GM21529 (cell line): Measurements from ENCODE around the gene TYW1.
A peak's percentile ranks its signal among the peaks of the same experiment; 100 is the strongest.
"Not testable (repeated sequence)": the region's sequence is repeated elsewhere in the genome, so short reads cannot be mapped to it uniquely, and the experiment has no call there.

Experiments
- ATAC-seq: cut with Tn5 transposase; IDR thresholded peaks from one replicate; pipeline ENCODE4 v1.9.1; 2021; ENCODE audit not compliant: unreplicated experiment

TYW1 gene

GRCh38 chr7:67045496-67045995 is 48.9 kb downstream of the TYW1 start:
- ATAC-seq, result no peak

GRCh38 chr7:67046819-67047218 is 50.2 kb downstream of the TYW1 start:
- ATAC-seq, result not testable (repeated sequence)

- not testable (repeated sequence) for ATAC-seq
Measured at GRCh38 chr7:67049908-67050307, 53.3 kb downstream of the TYW1 start.

- not testable (repeated sequence) for ATAC-seq
Measured at GRCh38 chr7:67052161-67052560, 55.5 kb downstream of the TYW1 start.

- ATAC-seq, result no peak
Measured at GRCh38 chr7:67056683-67057082, 60.0 kb downstream of the TYW1 start.

GRCh38 chr7:67061321-67061720 is 64.7 kb downstream of the TYW1 start:
- ATAC-seq, result not testable (repeated sequence)

GRCh38 chr7:67062802-67063201 is 66.2 kb downstream of the TYW1 start:
- not testable (repeated sequence) for ATAC-seq

GRCh38 chr7:67066950-67067622 is 70.5 kb downstream of the TYW1 start:
- ATAC-seq, result peak; percentile 47

GRCh38 chr7:67076120-67076519 is 79.5 kb downstream of the TYW1 start:
- ATAC-seq, result not testable (repeated sequence)

- not testable (repeated sequence) for ATAC-seq
Measured at GRCh38 chr7:67082880-67083279, 86.2 kb downstream of the TYW1 start.

- not testable (repeated sequence) for ATAC-seq
Measured at GRCh38 chr7:67089261-67089660, 92.6 kb downstream of the TYW1 start.

- not testable (repeated sequence) for ATAC-seq
Measured at GRCh38 chr7:67091053-67091452, 94.4 kb downstream of the TYW1 start.

- ATAC-seq, result not testable (repeated sequence)
Measured at GRCh38 chr7:67098031-67098430, 101.4 kb downstream of the TYW1 start.

GRCh38 chr7:67099406-67099805 is 102.8 kb downstream of the TYW1 start:
- not testable (repeated sequence) for ATAC-seq

GRCh38 chr7:67100038-67100437 is 103.4 kb downstream of the TYW1 start:
- ATAC-seq, result not testable (repeated sequence)

- ATAC-seq, result no peak
Measured at GRCh38 chr7:67100956-67101361, 104.3 kb downstream of the TYW1 start.

GRCh38 chr7:67104937-67105336 is 108.3 kb downstream of the TYW1 start:
- not testable (repeated sequence) for ATAC-seq

GRCh38 chr7:67105377-67105776 is 108.7 kb downstream of the TYW1 start:
- ATAC-seq, result no peak

GRCh38 chr7:67106255-67106654 is 109.6 kb downstream of the TYW1 start:
- not testable (repeated sequence) for ATAC-seq

- not testable (repeated sequence) for ATAC-seq
Measured at GRCh38 chr7:67111342-67111741, 114.7 kb downstream of the TYW1 start.

- not testable (repeated sequence) for ATAC-seq
Measured at GRCh38 chr7:67114483-67115246, 118.0 kb downstream of the TYW1 start.

GRCh38 chr7:67120491-67120890 is 123.9 kb downstream of the TYW1 start:
- ATAC-seq, result not testable (repeated sequence)
